HEK293 (cell line): ENCODE measurements around the gene APEX1.

Experiments
- BCL11A ChIP-seq: fragments of 450-650 bp; formaldehyde crosslinking; IDR thresholded peaks from 2 replicates; pipeline ENCODE4 v1.5.1; 2016; ENCODE audit warnings: low read depth, missing biosample characterization, missing genetic modification characterization
- GLIS1 ChIP-seq: fragments of 450-650 bp; formaldehyde crosslinking; IDR thresholded peaks from 2 replicates; pipeline ENCODE4 v1.5.1; 2016; ENCODE audit warnings: missing biosample characterization, missing genetic modification characterization
- HOXD13 ChIP-seq: sonication (generic); formaldehyde crosslinking; IDR thresholded peaks from 2 replicates; pipeline ENCODE4 v1.8.0; 2022; ENCODE audit warnings: missing genetic modification reagents, borderline replicate concordance
- IKZF3 ChIP-seq: fragments of 450-650 bp; IDR thresholded peaks from 2 replicates; pipeline ENCODE4 v1.5.0; 2018; ENCODE audit warnings: missing biosample characterization, mild to moderate bottlenecking, missing genetic modification characterization, moderate library complexity
- INSM2 ChIP-seq: fragments of 450-650 bp; formaldehyde crosslinking; IDR thresholded peaks from 2 replicates; pipeline ENCODE4 v1.5.1; 2016; ENCODE audit warnings: missing biosample characterization, missing genetic modification characterization
- KLF1 ChIP-seq: fragments of 450-650 bp; formaldehyde crosslinking; IDR thresholded peaks from 2 replicates; pipeline ENCODE4 v1.5.1; 2016; ENCODE audit warnings: missing biosample characterization, missing genetic modification characterization
- KLF9 ChIP-seq: fragments of 450-650 bp; formaldehyde crosslinking; IDR thresholded peaks from 2 replicates; pipeline ENCODE4 v1.5.1; 2016; ENCODE audit warnings: missing biosample characterization, missing genetic modification characterization, low read depth
- OSR2 ChIP-seq: fragments of 450-650 bp; formaldehyde crosslinking; IDR thresholded peaks from 2 replicates; pipeline ENCODE4 v1.5.1; 2016; ENCODE audit warnings: missing biosample characterization, missing genetic modification characterization
- SP2 ChIP-seq: fragments of 450-650 bp; formaldehyde crosslinking; IDR thresholded peaks from 2 replicates; pipeline ENCODE4 v1.5.1; 2016; ENCODE audit warnings: missing biosample characterization, missing genetic modification characterization
- ZBTB1 ChIP-seq: fragments of 450-650 bp; formaldehyde crosslinking; IDR thresholded peaks from 2 replicates; pipeline ENCODE4 v1.5.1; 2016; ENCODE audit warnings: missing biosample characterization, missing genetic modification characterization
- ZBTB17 ChIP-seq: fragments of 450-650 bp; formaldehyde crosslinking; IDR thresholded peaks from 2 replicates; pipeline ENCODE4 v1.5.1; 2016; ENCODE audit warnings: missing biosample characterization, missing genetic modification characterization
- ZBTB20 ChIP-seq: fragments of 450-650 bp; formaldehyde crosslinking; IDR thresholded peaks from 2 replicates; pipeline ENCODE4 v1.5.1; 2016; ENCODE audit warnings: missing biosample characterization, missing genetic modification characterization
- ZBTB26 ChIP-seq: fragments of 450-650 bp; formaldehyde crosslinking; optimal IDR thresholded peaks from 2 replicates; pipeline ENCODE3; 2016; ENCODE audit warnings: missing biosample characterization, mild to moderate bottlenecking, missing genetic modification characterization
- ZFP37 ChIP-seq: fragments of 450-650 bp; formaldehyde crosslinking; IDR thresholded peaks from 2 replicates; pipeline ENCODE4 v1.5.1; 2016; ENCODE audit warnings: missing biosample characterization, missing genetic modification characterization
- ZFP69B ChIP-seq: fragments of 450-650 bp; formaldehyde crosslinking; IDR thresholded peaks from 2 replicates; pipeline ENCODE4 v1.5.1; 2016; ENCODE audit warnings: missing biosample characterization, missing genetic modification characterization
- ZIC2 ChIP-seq: fragments of 450-650 bp; formaldehyde crosslinking; IDR thresholded peaks from 2 replicates; pipeline ENCODE4 v1.5.1; 2016; ENCODE audit warnings: missing biosample characterization, missing genetic modification characterization
- ZNF175 ChIP-seq: fragments of 450-650 bp; formaldehyde crosslinking; IDR thresholded peaks from 2 replicates; pipeline ENCODE4 v1.5.1; 2016; ENCODE audit warnings: missing biosample characterization, missing genetic modification characterization
- ZNF248 ChIP-seq: fragments of 450-650 bp; formaldehyde crosslinking; IDR thresholded peaks from 2 replicates; pipeline ENCODE4 v1.5.1; 2017; ENCODE audit warnings: missing biosample characterization, missing genetic modification characterization
- ZNF280C ChIP-seq: fragments of 450-650 bp; formaldehyde crosslinking; IDR thresholded peaks from 2 replicates; pipeline ENCODE4 v1.5.1; 2016; ENCODE audit warnings: missing biosample characterization, missing genetic modification characterization
- ZNF366 ChIP-seq: fragments of 450-650 bp; formaldehyde crosslinking; conservative IDR thresholded peaks from 2 replicates; pipeline ENCODE4 v1.5.1; 2016; ENCODE audit warnings: missing biosample characterization, missing genetic modification characterization
- ZNF391 ChIP-seq: fragments of 450-650 bp; formaldehyde crosslinking; IDR thresholded peaks from 2 replicates; pipeline ENCODE4 v1.5.1; 2016; ENCODE audit warnings: low read depth, missing biosample characterization, missing genetic modification characterization, borderline replicate concordance
- ZNF560 ChIP-seq: fragments of 450-650 bp; formaldehyde crosslinking; IDR thresholded peaks from 2 replicates; pipeline ENCODE4 v1.5.1; 2017; ENCODE audit warnings: missing biosample characterization, missing genetic modification characterization, borderline replicate concordance
- ZNF561 ChIP-seq: fragments of 450-650 bp; IDR thresholded peaks from 2 replicates; pipeline ENCODE4 v1.5.1; 2018; ENCODE audit warnings: missing biosample characterization, missing genetic modification characterization, borderline replicate concordance
- ZNF580 ChIP-seq: fragments of 450-650 bp; formaldehyde crosslinking; IDR thresholded peaks from 2 replicates; pipeline ENCODE4 v1.5.1; 2016; ENCODE audit warnings: missing biosample characterization, missing genetic modification characterization
- ZNF621 ChIP-seq: fragments of 450-650 bp; formaldehyde crosslinking; IDR thresholded peaks from 2 replicates; pipeline ENCODE4 v1.5.1; 2017; ENCODE audit warnings: missing biosample characterization, missing genetic modification characterization
- ZNF629 ChIP-seq: fragments of 450-650 bp; formaldehyde crosslinking; IDR thresholded peaks from 2 replicates; pipeline ENCODE4 v1.5.1; 2017; ENCODE audit warnings: missing biosample characterization, missing genetic modification characterization
- ZNF660 ChIP-seq: fragments of 450-650 bp; IDR thresholded peaks from 2 replicates; pipeline ENCODE4 v1.5.1; 2018; ENCODE audit warnings: missing biosample characterization, mild to moderate bottlenecking, missing genetic modification characterization
- ZNF692 ChIP-seq: fragments of 450-650 bp; formaldehyde crosslinking; IDR thresholded peaks from 2 replicates; pipeline ENCODE4 v1.5.1; 2016; ENCODE audit warnings: missing biosample characterization, missing genetic modification characterization
- ZNF701 ChIP-seq: fragments of 450-650 bp; formaldehyde crosslinking; IDR thresholded peaks from 2 replicates; pipeline ENCODE4 v1.5.1; 2016; ENCODE audit warnings: missing biosample characterization, missing genetic modification characterization
- ZNF768 ChIP-seq: fragments of 450-650 bp; formaldehyde crosslinking; IDR thresholded peaks from 2 replicates; pipeline ENCODE4 v1.5.1; 2018; ENCODE audit warnings: missing biosample characterization, mild to moderate bottlenecking, missing genetic modification characterization
- ZSCAN18 ChIP-seq: fragments of 450-650 bp; formaldehyde crosslinking; IDR thresholded peaks from 2 replicates; pipeline ENCODE4 v1.5.1; 2016; ENCODE audit warnings: missing biosample characterization, missing genetic modification characterization

The APEX1 gene

GRCh38 chr14:20461225-20462141, 6.5 kb downstream of the APEX1 start, which contains the start of gene PIP4P1 (continued):
- TF ChIP-seq IKZF3 (tag by site-specific recombination) (peak; percentile 82), INSM2 (tag by site-specific recombination) (peak; percentile 57; the same call in 1 of the 2 replicates), ZBTB20 (tag by site-specific recombination) (no peak; the same call in 1 of the 2 replicates), HOXD13 (CRISPR knock-in tag) (peak; percentile 90; the same call in 1 of the 2 replicates), ZNF629 (tag by site-specific recombination) (peak; percentile 80), ZNF768 (no peak), KLF9 (tag by site-specific recombination) (peak; percentile 29; the same call in 1 of the 2 replicates), ZNF692 (tag by site-specific recombination) (peak; percentile 74; the same call in 1 of the 2 replicates), ZNF280C (tag by site-specific recombination) (no peak), ZNF175 (tag by site-specific recombination) (no peak), ZSCAN18 (tag by site-specific recombination) (no peak), GLIS1 (tag by site-specific recombination) (peak; percentile 64), ZBTB17 (tag by site-specific recombination) (peak; percentile 89), OSR2 (tag by site-specific recombination) (peak; percentile 44), ZNF701 (tag by site-specific recombination) (no peak), ZNF366 (peak; percentile 92), ZNF391 (no peak), ZFP37 (tag by site-specific recombination) (no peak), KLF1 (tag by site-specific recombination) (peak; percentile 15; the same call in 1 of the 2 replicates), SP2 (tag by site-specific recombination) (peak; percentile 94), BCL11A (tag by site-specific recombination) (no peak), ZNF580 (tag by site-specific recombination) (peak; percentile 100), ZIC2 (tag by site-specific recombination) (no peak), ZFP69B (tag by site-specific recombination) (peak; percentile 52; the same call in 1 of the 2 replicates), ZNF560 (tag by site-specific recombination) (no peak), ZNF561 (peak; percentile 32), ZBTB1 (tag by site-specific recombination) (no peak), ZNF621 (no peak), ZBTB26 (tag by site-specific recombination) (peak; percentile 42), ZNF248 (no peak), ZNF660 (tag by site-specific recombination) (peak; percentile 37; the same call in 1 of the 2 replicates)
